ENCODE measurements around the gene TRIM2. TPM values are rescaled to one million over a fixed set of nuclear protein-coding genes. Genes with fewer than 3 reads are reported as not detected.

TRIM2 gene
- total and polyA plus RNA-seq, 2 experiments from 2014 or later = 22.0 to 61.5 TPM

DNA sequence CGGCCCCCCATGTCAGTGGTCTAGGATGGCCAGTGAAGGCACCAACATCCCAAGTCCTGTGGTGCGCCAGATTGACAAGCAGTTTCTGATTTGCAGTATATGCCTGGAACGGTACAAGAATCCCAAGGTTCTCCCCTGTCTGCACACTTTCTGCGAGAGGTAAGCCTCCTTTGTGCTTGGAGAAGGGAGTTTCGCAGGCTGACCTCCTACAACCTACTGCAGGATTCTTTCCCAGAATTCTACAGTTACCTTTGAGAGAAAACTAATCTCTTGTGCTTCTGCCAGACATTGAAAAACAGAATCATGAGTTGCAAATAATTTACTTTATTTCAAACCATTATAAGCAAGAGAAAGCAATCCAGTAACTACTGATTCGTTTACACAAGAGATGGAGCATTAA, 66.1 kb downstream of the TRIM2 start:
- TF ChIP-seq CREB1 (CRISPR knock-in tag; IDR thresholded peaks at IDR 0.05; ENCODE audit: low read depth) (no peak), POLR2AphosphoS5 (IDR thresholded peaks at IDR 0.05; ENCODE audit: low read depth) (no peak), STAT1 (IDR thresholded peaks at IDR 0.05; ENCODE audit: unreplicated experiment) (no peak), JUNB (IDR thresholded peaks at IDR 0.05; ENCODE audit: unreplicated experiment) (no peak), ZNF114 (CRISPR knock-in tag; IDR thresholded peaks at IDR 0.05) (no peak), EZH2phosphoT487 (IDR thresholded peaks at IDR 0.05; ENCODE audit: unreplicated experiment) (no peak), EZH2 (IDR thresholded peaks at IDR 0.05; ENCODE audit: low read depth, unreplicated experiment) (no peak), NANOG (IDR thresholded peaks at IDR 0.05; ENCODE audit: borderline replicate concordance) (no peak), ZNF331 (CRISPR knock-in tag; IDR thresholded peaks at IDR 0.05; ENCODE audit: low read depth) (no peak)
- TF ChIP-seq, protein P1, sequence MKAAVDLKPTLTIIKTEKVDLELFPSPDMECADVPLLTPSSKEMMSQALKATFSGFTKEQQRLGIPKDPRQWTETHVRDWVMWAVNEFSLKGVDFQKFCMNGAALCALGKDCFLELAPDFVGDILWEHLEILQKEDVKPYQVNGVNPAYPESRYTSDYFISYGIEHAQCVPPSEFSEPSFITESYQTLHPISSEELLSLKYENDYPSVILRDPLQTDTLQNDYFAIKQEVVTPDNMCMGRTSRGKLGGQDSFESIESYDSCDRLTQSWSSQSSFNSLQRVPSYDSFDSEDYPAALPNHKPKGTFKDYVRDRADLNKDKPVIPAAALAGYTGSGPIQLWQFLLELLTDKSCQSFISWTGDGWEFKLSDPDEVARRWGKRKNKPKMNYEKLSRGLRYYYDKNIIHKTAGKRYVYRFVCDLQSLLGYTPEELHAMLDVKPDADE (IDR thresholded peaks at IDR 0.05) = no peak
- TF ChIP-seq, protein P2, sequence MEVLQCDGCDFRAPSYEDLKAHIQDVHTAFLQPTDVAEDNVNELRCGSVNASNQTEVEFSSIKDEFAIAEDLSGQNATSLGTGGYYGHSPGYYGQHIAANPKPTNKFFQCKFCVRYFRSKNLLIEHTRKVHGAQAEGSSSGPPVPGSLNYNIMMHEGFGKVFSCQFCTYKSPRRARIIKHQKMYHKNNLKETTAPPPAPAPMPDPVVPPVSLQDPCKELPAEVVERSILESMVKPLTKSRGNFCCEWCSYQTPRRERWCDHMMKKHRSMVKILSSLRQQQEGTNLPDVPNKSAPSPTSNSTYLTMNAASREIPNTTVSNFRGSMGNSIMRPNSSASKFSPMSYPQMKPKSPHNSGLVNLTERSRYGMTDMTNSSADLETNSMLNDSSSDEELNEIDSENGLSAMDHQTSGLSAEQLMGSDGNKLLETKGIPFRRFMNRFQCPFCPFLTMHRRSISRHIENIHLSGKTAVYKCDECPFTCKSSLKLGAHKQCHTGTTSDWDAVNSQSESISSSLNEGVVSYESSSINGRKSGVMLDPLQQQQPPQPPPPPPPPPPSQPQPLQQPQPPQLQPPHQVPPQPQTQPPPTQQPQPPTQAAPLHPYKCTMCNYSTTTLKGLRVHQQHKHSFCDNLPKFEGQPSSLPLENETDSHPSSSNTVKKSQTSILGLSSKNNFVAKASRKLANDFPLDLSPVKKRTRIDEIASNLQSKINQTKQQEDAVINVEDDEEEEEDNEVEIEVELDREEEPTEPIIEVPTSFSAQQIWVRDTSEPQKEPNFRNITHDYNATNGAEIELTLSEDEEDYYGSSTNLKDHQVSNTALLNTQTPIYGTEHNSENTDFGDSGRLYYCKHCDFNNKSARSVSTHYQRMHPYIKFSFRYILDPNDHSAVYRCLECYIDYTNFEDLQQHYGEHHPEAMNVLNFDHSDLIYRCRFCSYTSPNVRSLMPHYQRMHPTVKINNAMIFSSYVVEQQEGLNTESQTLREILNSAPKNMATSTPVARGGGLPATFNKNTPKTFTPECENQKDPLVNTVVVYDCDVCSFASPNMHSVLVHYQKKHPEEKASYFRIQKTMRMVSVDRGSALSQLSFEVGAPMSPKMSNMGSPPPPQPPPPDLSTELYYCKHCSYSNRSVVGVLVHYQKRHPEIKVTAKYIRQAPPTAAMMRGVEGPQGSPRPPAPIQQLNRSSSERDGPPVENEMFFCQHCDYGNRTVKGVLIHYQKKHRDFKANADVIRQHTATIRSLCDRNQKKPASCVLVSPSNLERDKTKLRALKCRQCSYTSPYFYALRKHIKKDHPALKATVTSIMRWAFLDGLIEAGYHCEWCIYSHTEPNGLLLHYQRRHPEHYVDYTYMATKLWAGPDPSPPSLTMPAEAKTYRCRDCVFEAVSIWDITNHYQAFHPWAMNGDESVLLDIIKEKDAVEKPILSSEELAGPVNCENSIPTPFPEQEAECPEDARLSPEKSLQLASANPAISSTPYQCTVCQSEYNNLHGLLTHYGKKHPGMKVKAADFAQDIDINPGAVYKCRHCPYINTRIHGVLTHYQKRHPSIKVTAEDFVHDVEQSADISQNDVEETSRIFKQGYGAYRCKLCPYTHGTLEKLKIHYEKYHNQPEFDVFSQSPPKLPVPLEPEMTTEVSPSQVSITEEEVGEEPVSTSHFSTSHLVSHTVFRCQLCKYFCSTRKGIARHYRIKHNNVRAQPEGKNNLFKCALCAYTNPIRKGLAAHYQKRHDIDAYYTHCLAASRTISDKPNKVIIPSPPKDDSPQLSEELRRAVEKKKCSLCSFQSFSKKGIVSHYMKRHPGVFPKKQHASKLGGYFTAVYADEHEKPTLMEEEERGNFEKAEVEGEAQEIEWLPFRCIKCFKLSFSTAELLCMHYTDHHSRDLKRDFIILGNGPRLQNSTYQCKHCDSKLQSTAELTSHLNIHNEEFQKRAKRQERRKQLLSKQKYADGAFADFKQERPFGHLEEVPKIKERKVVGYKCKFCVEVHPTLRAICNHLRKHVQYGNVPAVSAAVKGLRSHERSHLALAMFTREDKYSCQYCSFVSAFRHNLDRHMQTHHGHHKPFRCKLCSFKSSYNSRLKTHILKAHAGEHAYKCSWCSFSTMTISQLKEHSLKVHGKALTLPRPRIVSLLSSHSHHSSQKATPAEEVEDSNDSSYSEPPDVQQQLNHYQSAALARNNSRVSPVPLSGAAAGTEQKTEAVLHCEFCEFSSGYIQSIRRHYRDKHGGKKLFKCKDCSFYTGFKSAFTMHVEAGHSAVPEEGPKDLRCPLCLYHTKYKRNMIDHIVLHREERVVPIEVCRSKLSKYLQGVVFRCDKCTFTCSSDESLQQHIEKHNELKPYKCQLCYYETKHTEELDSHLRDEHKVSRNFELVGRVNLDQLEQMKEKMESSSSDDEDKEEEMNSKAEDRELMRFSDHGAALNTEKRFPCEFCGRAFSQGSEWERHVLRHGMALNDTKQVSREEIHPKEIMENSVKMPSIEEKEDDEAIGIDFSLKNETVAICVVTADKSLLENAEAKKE (CRISPR knock-in tag; IDR thresholded peaks at IDR 0.05) = no peak
- TF ChIP-seq, protein P3, sequence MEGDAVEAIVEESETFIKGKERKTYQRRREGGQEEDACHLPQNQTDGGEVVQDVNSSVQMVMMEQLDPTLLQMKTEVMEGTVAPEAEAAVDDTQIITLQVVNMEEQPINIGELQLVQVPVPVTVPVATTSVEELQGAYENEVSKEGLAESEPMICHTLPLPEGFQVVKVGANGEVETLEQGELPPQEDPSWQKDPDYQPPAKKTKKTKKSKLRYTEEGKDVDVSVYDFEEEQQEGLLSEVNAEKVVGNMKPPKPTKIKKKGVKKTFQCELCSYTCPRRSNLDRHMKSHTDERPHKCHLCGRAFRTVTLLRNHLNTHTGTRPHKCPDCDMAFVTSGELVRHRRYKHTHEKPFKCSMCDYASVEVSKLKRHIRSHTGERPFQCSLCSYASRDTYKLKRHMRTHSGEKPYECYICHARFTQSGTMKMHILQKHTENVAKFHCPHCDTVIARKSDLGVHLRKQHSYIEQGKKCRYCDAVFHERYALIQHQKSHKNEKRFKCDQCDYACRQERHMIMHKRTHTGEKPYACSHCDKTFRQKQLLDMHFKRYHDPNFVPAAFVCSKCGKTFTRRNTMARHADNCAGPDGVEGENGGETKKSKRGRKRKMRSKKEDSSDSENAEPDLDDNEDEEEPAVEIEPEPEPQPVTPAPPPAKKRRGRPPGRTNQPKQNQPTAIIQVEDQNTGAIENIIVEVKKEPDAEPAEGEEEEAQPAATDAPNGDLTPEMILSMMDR (conservative IDR thresholded peaks at IDR 0.05; ENCODE audit: low read depth in 2 of 2) = no peak
- TF ChIP-seq, protein P4, sequence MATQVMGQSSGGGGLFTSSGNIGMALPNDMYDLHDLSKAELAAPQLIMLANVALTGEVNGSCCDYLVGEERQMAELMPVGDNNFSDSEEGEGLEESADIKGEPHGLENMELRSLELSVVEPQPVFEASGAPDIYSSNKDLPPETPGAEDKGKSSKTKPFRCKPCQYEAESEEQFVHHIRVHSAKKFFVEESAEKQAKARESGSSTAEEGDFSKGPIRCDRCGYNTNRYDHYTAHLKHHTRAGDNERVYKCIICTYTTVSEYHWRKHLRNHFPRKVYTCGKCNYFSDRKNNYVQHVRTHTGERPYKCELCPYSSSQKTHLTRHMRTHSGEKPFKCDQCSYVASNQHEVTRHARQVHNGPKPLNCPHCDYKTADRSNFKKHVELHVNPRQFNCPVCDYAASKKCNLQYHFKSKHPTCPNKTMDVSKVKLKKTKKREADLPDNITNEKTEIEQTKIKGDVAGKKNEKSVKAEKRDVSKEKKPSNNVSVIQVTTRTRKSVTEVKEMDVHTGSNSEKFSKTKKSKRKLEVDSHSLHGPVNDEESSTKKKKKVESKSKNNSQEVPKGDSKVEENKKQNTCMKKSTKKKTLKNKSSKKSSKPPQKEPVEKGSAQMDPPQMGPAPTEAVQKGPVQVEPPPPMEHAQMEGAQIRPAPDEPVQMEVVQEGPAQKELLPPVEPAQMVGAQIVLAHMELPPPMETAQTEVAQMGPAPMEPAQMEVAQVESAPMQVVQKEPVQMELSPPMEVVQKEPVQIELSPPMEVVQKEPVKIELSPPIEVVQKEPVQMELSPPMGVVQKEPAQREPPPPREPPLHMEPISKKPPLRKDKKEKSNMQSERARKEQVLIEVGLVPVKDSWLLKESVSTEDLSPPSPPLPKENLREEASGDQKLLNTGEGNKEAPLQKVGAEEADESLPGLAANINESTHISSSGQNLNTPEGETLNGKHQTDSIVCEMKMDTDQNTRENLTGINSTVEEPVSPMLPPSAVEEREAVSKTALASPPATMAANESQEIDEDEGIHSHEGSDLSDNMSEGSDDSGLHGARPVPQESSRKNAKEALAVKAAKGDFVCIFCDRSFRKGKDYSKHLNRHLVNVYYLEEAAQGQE (IDR thresholded peaks at IDR 0.05; ENCODE audit: unreplicated experiment) = no peak
- peaks cover 3% of the 10 kb centered on the region; the same call in 1 of the 3 replicates for H3K36me3 Mint-ChIP-seq (ENCODE audit: low read depth)
- no peaks in the 10 kb centered on the region for H3K9me3 Mint-ChIP-seq
- no peak overlapping the region for H3K4me2 ChIP-seq
- no peaks in the 10 kb centered on the region; the same call in 1 of the 2 replicates for H3F3A ChIP-seq (replicated peaks; ENCODE audit: low read depth)
- no peak for ATAC-seq
- H3K36me3 ChIP-seq (ENCODE audit: insufficient read depth) = no peaks in the 10 kb centered on the region; the same call in 1 of the 2 replicates
- H3K4me3 ChIP-seq = no peak overlapping the region
- peaks cover 60% of the 10 kb centered on the region for H3K79me2 ChIP-seq (replicated peaks; ENCODE audit: insufficient read depth)
- peaks cover 2% of the 10 kb centered on the region for H3K27me3 Mint-ChIP-seq (ENCODE audit: insufficient read depth, low read depth, poor library complexity)
- 0 out of 2 replicates have a peak, but pooled peaks cover 3% of the 10 kb centered on the region for H4K20me1 ChIP-seq (replicated peaks; ENCODE audit: insufficient read depth)
- H3K9me2 ChIP-seq (ENCODE audit: insufficient read depth) = no peaks in the 10 kb centered on the region
- peaks cover 51% of the 10 kb centered on the region for H3K4me1 ChIP-seq (ENCODE audit: insufficient read depth)
- no peak overlapping the region for H2AFZ ChIP-seq
- H3K27ac Mint-ChIP-seq = no peak overlapping the region
- no peaks in the 10 kb centered on the region for H3K27me3 ChIP-seq (ENCODE audit: insufficient read depth)
- DNase-seq (ENCODE audit: low spot score) = no peak
- peaks cover 50% of the 10 kb centered on the region for H3K4me1 Mint-ChIP-seq
- no peak overlapping the region for H3K4me3 Mint-ChIP-seq
- H3K27ac ChIP-seq (ENCODE audit: low read depth) = peak overlapping the region; percentile 42; the same call in 1 of the 2 replicates
